ENCODE results near the gene ABTB2. TPM values are rescaled to one million over a fixed set of nuclear protein-coding genes. Genes with fewer than 3 reads are reported as not detected.

Gene ABTB2
- total and polyA plus RNA-seq, 2 donors: 1.6 to 2.6 TPM

DNA sequence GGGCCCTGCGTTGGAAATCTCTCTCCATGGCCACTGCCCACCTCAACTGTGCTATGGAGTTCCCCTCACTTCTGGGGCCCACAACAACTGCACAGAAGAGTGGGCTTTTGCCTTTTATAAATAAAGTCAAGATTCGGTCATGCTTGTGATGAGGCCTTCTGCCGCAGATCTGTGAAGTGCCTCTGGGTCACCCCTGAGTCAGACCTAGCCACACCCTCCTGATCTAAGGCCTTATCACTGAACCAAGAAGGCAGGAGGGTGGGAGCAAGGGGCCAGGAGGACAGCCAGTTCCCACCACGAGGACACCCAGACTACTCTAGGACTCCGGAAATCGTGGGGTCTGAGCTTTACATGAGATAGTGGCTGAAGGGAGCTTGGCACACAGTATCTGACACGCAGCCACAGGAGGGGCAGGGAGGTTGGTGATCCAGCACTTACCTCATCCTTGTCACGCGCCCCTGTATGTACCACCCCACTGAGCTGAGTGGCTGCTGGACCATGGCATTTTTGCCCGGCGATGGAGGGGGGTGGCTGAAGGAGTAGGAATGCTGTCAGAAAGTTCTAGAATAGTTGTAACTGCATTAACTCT is 115.7 kb downstream of the ABTB2 start:
- Histone ChIP-seq H3K36me3 (ENCODE audit: control insufficient read depth in 2 of 2, insufficient read depth in 2 of 2, low read length in 1 of 2) (no peaks in the 10 kb centered on the region), H3K4me3 (ENCODE audit: low read length in 2 of 2) (no peak overlapping the region), H3K9me3 (ENCODE audit: control insufficient read depth in 2 of 2, insufficient read depth in 1 of 2, low read length in 1 of 2) (peaks cover 0 to 3% of the 10 kb centered on the region in 2 donors), H3K4me1 (ENCODE audit: control insufficient read depth in 2 of 2, insufficient read depth in 2 of 2, low read length in 2 of 2) (peaks cover 0 to 39% of the 10 kb centered on the region in 2 donors), H3K27ac (ENCODE audit: low read depth in 1 of 2, low read length in 1 of 2) (no peak overlapping the region), H3K27me3 (ENCODE audit: control insufficient read depth in 2 of 2, insufficient read depth in 1 of 2, low read length in 1 of 2) (no peaks in the 10 kb centered on the region)
- no peak for DNase-seq (ENCODE audit: low read depth in 6 of 9, low spot score in 9 of 9)
- WGBS: 95% methylated on average over 11 of the region's 11 CpGs

DNA sequence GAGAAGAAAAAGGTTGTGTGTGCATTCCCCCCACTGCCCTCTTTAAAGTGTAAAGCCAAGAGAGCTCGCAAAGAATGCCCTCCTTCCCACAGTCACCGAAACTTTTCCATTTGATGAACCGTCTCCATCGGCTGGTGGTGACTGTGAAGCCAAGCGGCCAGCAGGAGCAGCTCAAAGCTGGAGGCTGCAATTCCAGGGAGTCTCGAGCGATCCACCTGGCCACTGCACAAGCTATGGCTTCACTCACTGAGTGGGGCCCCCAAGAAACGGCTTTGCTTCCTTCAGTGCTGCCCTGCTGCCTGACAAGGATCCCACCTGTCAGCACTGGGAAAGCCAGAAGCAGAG is 117.7 kb downstream of the ABTB2 start:
- H3K36me3 ChIP-seq (ENCODE audit: control insufficient read depth in 2 of 2, insufficient read depth in 2 of 2, low read length in 1 of 2): no peaks in the 10 kb centered on the region
- H3K27ac ChIP-seq (ENCODE audit: low read depth in 1 of 2, low read length in 1 of 2): no peak overlapping the region
- H3K4me3 ChIP-seq (ENCODE audit: low read length in 2 of 2): no peak overlapping the region
- H3K27me3 ChIP-seq (ENCODE audit: control insufficient read depth in 2 of 2, insufficient read depth in 1 of 2, low read length in 1 of 2): no peaks in the 10 kb centered on the region
- no peak for DNase-seq (ENCODE audit: low read depth in 6 of 9, low spot score in 9 of 9)
- 95% methylated on average over 8 of the region's 8 CpGs for WGBS
- H3K9me3 ChIP-seq (ENCODE audit: control insufficient read depth in 2 of 2, insufficient read depth in 1 of 2, low read length in 1 of 2): no peaks in the 10 kb centered on the region
- peaks cover 0 to 31% of the 10 kb centered on the region in 2 donors for H3K4me1 ChIP-seq (ENCODE audit: control insufficient read depth in 2 of 2, insufficient read depth in 2 of 2, low read length in 2 of 2)

DNA sequence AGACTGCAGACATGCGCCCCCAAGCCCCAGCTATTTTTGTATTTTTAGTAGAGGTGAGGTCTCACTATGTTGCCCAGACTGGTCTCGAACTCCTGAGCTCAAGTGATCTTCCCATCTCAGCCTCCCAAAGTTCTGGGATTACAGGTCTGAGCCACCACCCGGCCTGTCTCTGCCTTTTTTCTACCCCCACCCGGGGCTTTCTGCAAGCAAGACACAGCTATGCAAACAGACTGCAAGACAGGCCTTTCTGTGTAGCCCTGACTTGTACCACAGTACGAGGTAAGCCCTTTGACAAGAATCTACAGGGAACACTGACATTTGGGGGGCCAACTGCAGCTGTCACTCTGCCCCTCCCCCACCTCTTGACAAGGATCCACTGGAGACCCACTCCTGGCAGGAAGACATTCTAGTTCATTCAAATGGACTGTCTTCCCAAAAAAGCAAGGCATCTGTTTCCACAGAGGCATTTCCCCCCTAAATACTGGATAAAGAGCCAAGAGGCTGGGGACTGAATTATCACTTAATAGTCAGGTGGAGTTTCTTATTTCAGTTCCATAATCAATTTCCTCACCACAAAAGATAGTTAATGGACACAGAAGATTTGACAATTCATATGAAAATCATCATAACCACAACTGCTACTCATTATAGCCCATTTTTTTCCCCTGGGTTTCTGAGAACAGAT is 118.2 kb downstream of the ABTB2 start:
- DNase-seq (ENCODE audit: low read depth in 6 of 9, low spot score in 9 of 9): no peak
- WGBS: 92% methylated on average over 5 of the region's 5 CpGs
- Histone ChIP-seq H3K36me3 (ENCODE audit: control insufficient read depth in 2 of 2, insufficient read depth in 2 of 2, low read length in 1 of 2) (no peaks in the 10 kb centered on the region), H3K27ac (ENCODE audit: low read depth in 1 of 2, low read length in 1 of 2) (no peak overlapping the region), H3K27me3 (ENCODE audit: control insufficient read depth in 2 of 2, insufficient read depth in 1 of 2, low read length in 1 of 2) (no peaks in the 10 kb centered on the region), H3K4me3 (ENCODE audit: low read length in 2 of 2) (no peak overlapping the region), H3K9me3 (ENCODE audit: control insufficient read depth in 2 of 2, insufficient read depth in 1 of 2, low read length in 1 of 2) (no peaks in the 10 kb centered on the region), H3K4me1 (ENCODE audit: control insufficient read depth in 2 of 2, insufficient read depth in 2 of 2, low read length in 2 of 2) (peaks cover 0 to 26% of the 10 kb centered on the region in 2 donors)

DNA sequence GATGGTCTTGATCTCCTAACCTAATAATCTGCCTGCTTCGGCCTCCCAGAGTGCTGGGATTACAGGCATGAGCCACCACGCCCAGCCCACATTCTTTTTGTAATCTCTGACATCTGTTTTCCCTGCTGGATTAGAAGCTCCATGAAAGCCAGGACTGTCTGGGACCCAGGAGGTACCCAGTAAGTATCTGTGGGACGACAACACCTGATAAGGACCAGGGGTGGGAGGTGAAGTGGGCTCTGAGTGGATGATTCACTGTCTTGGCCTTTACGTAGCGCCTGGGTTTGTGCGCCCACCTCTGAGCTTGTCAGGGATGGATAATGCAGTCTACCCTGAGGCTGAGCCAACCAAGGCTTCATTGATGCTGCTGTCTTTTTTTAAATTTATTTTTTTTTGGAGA is 118.8 kb downstream of the ABTB2 start:
- no peaks in the 10 kb centered on the region for H3K9me3 ChIP-seq (ENCODE audit: control insufficient read depth in 2 of 2, insufficient read depth in 1 of 2, low read length in 1 of 2)
- WGBS: 88% methylated on average over 6 of the region's 6 CpGs
- H3K27me3 ChIP-seq (ENCODE audit: control insufficient read depth in 2 of 2, insufficient read depth in 1 of 2, low read length in 1 of 2): no peaks in the 10 kb centered on the region
- H3K4me3 ChIP-seq (ENCODE audit: low read length in 2 of 2): no peak overlapping the region
- no peak for DNase-seq (ENCODE audit: low read depth in 6 of 9, low spot score in 9 of 9)
- no peaks in the 10 kb centered on the region for H3K36me3 ChIP-seq (ENCODE audit: control insufficient read depth in 2 of 2, insufficient read depth in 2 of 2, low read length in 1 of 2)
- peaks cover 0 to 29% of the 10 kb centered on the region in 2 donors for H3K4me1 ChIP-seq (ENCODE audit: control insufficient read depth in 2 of 2, insufficient read depth in 2 of 2, low read length in 2 of 2)
- no peak overlapping the region for H3K27ac ChIP-seq (ENCODE audit: low read depth in 1 of 2, low read length in 1 of 2)

DNA sequence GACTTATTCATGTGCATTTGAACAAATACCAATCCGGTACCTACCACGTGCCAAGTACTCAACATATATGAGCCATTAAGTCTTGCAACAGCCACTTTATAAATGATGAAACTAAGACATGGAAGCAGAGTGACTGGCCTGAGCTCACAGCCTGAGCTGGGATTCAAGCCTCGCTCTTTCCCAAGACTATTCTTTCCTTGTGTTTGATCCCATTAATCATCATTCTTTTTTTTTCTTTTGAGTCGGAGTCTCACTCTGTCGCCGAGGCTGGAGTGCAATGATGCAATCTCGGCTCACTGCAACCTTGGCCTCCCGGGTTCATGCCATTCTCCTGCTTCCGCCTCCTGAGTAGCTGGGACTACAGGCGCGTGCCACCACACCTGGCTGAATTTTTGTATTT is 119.3 kb downstream of the ABTB2 start:
- no peak overlapping the region for H3K27ac ChIP-seq (ENCODE audit: low read depth in 1 of 2, low read length in 1 of 2)
- H3K27me3 ChIP-seq (ENCODE audit: control insufficient read depth in 2 of 2, insufficient read depth in 1 of 2, low read length in 1 of 2): no peaks in the 10 kb centered on the region
- H3K36me3 ChIP-seq (ENCODE audit: control insufficient read depth in 2 of 2, insufficient read depth in 2 of 2, low read length in 1 of 2): no peaks in the 10 kb centered on the region
- 89% methylated on average over 11 of the region's 11 CpGs for WGBS
- H3K9me3 ChIP-seq (ENCODE audit: control insufficient read depth in 2 of 2, insufficient read depth in 1 of 2, low read length in 1 of 2): no peaks in the 10 kb centered on the region
- peaks cover 0 to 28% of the 10 kb centered on the region in 2 donors for H3K4me1 ChIP-seq (ENCODE audit: control insufficient read depth in 2 of 2, insufficient read depth in 2 of 2, low read length in 2 of 2)
- no peak overlapping the region for H3K4me3 ChIP-seq (ENCODE audit: low read length in 2 of 2)
- DNase-seq (ENCODE audit: low read depth in 6 of 9, low spot score in 9 of 9): no peak

DNA sequence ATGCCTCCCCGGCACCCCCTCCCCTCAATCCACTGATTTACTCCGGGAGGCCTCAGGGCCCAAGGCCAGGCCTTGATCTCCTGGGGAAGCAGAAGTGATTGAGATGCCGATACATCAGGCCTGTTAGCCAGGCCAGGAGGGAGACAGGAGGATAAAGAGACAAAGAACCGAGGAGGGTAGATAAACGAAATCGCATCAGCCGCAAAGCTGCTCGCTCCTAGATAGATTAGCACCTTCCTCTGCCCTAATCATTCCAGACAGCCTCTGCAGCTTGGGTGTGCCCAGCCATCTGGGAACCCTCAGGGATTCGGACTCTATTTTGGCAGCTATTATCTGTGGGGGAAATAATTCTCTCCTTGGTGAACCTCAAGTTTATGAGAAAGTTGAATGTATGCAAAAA is 121.2 kb downstream of the ABTB2 start:
- no peaks in the 10 kb centered on the region for H3K9me3 ChIP-seq (ENCODE audit: control insufficient read depth in 2 of 2, insufficient read depth in 1 of 2, low read length in 1 of 2)
- no peaks in the 10 kb centered on the region for H3K36me3 ChIP-seq (ENCODE audit: control insufficient read depth in 2 of 2, insufficient read depth in 2 of 2, low read length in 1 of 2)
- no peaks in the 10 kb centered on the region for H3K27me3 ChIP-seq (ENCODE audit: control insufficient read depth in 2 of 2, insufficient read depth in 1 of 2, low read length in 1 of 2)
- no peak for DNase-seq (ENCODE audit: low read depth in 6 of 9, low spot score in 9 of 9)
- H3K4me3 ChIP-seq (ENCODE audit: low read length in 2 of 2): no peak overlapping the region
- 98% methylated on average over 9 of the region's 9 CpGs for WGBS
- no peak overlapping the region for H3K27ac ChIP-seq (ENCODE audit: low read depth in 1 of 2, low read length in 1 of 2)
- H3K4me1 ChIP-seq (ENCODE audit: control insufficient read depth in 2 of 2, insufficient read depth in 2 of 2, low read length in 2 of 2): peaks cover 0 to 24% of the 10 kb centered on the region in 2 donors

DNA sequence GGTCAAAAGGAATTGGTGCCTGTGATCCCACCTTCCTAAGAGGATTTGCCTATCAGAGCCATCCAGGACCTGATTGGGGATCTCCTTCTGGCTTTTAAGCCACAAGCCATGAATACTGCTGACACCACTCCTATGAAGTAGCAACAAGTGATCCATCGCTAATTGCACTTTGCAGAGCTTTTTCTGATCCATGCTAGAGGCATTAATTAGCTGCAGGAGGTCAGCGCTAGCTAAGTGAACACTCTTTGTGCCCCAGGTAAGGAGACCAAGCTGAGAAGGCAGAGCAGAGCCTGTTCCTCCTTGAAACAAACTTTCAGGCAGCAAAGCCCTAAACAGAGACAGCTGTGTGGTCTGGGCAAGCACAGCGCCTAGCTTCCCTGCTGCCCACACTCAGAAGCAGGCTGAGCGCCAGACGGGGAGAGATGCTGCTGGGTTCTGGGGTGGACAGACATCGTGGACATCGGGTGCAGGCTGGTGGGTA is 122.2 kb downstream of the ABTB2 start:
- Histone ChIP-seq H3K27ac (ENCODE audit: low read depth in 1 of 2, low read length in 1 of 2) (no peak overlapping the region), H3K9me3 (ENCODE audit: control insufficient read depth in 2 of 2, insufficient read depth in 1 of 2, low read length in 1 of 2) (no peaks in the 10 kb centered on the region), H3K27me3 (ENCODE audit: control insufficient read depth in 2 of 2, insufficient read depth in 1 of 2, low read length in 1 of 2) (no peaks in the 10 kb centered on the region), H3K4me3 (ENCODE audit: low read length in 2 of 2) (no peak overlapping the region), H3K36me3 (ENCODE audit: control insufficient read depth in 2 of 2, insufficient read depth in 2 of 2, low read length in 1 of 2) (no peaks in the 10 kb centered on the region), H3K4me1 (ENCODE audit: control insufficient read depth in 2 of 2, insufficient read depth in 2 of 2, low read length in 2 of 2) (peaks cover 0 to 24% of the 10 kb centered on the region in 2 donors)
- no peak for DNase-seq (ENCODE audit: low read depth in 6 of 9, low spot score in 9 of 9)
- WGBS: 95% methylated on average over 7 of the region's 7 CpGs

DNA sequence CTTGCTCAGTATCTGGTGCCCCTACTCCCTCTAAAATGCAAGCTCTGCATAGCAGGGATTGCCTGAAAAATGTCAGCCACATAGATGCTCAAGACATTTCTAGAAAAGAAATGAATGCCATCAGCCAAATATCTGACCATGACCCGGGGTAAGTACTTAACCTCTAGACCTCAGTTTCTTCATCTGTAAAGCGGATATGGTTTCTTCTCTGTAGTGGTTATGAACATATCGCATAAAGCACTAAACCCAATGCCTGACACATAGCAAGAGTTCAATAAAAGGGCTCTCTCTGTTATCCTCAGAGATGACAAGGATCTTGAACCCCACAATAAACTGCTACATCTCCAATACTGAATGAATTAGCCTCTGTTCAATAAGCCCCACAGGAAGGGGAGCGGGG is 122.6 kb downstream of the ABTB2 start:
- Histone ChIP-seq H3K4me3 (ENCODE audit: low read length in 2 of 2) (no peak overlapping the region), H3K27me3 (ENCODE audit: control insufficient read depth in 2 of 2, insufficient read depth in 1 of 2, low read length in 1 of 2) (no peaks in the 10 kb centered on the region), H3K27ac (ENCODE audit: low read depth in 1 of 2, low read length in 1 of 2) (no peak overlapping the region)

DNA sequence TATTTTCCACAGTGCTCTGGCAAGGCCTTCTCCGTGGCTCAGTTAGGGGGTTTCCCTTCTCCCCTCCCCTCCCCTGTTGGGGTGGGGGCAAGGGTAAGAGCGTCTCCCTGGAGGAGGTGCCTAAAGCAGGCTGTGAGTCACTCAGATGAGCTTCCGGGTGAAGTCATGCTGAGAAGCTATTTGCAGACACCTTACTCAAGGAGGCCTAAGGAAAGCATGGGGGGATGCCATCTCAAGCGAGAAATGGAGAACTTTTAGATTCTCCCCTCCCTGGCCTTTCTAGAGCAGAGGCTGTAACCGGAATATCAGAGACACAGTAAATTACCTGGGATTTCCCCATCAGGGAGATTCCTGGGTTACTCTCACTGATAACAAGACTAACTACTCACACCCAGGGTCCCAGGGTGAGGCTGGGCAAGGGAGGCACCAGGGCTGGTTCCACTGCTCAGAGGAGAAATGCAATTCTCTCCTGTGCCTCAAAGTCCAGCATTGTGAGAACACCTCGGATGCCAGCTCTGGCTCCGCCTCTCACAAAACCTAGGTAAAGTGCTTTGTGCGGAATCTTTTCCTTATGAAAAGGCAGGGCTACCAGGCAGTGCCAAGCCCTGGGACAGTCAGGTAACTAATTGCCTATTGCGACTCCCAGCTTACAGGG is 123.6 kb downstream of the ABTB2 start:
- Histone ChIP-seq H3K4me3 (ENCODE audit: low read length in 2 of 2) (no peak overlapping the region), H3K36me3 (ENCODE audit: control insufficient read depth in 2 of 2, insufficient read depth in 2 of 2, low read length in 1 of 2) (no peaks in the 10 kb centered on the region), H3K4me1 (ENCODE audit: control insufficient read depth in 2 of 2, insufficient read depth in 2 of 2, low read length in 2 of 2) (peaks cover 0 to 15% of the 10 kb centered on the region in 2 donors), H3K9me3 (ENCODE audit: control insufficient read depth in 2 of 2, insufficient read depth in 1 of 2, low read length in 1 of 2) (no peaks in the 10 kb centered on the region), H3K27ac (ENCODE audit: low read depth in 1 of 2, low read length in 1 of 2) (peak overlapping the region; percentile 15 to 71), H3K27me3 (ENCODE audit: control insufficient read depth in 2 of 2, insufficient read depth in 1 of 2, low read length in 1 of 2) (no peaks in the 10 kb centered on the region)
- DNase-seq (ENCODE audit: low read depth in 6 of 9, low spot score in 9 of 9): peak in 7 of 9 donors; percentile 48 to 89 (median 71)
- WGBS: 73% methylated on average over 9 of the region's 9 CpGs

More for the DNA sequence above, 122.6 kb downstream of the ABTB2 start:
- no peak for DNase-seq (ENCODE audit: low read depth in 6 of 9, low spot score in 9 of 9)
- 71% methylated on average over 4 of the region's 4 CpGs for WGBS
- Histone ChIP-seq H3K36me3 (ENCODE audit: control insufficient read depth in 2 of 2, insufficient read depth in 2 of 2, low read length in 1 of 2) (no peaks in the 10 kb centered on the region), H3K4me1 (ENCODE audit: control insufficient read depth in 2 of 2, insufficient read depth in 2 of 2, low read length in 2 of 2) (peaks cover 0 to 23% of the 10 kb centered on the region in 2 donors), H3K9me3 (ENCODE audit: control insufficient read depth in 2 of 2, insufficient read depth in 1 of 2, low read length in 1 of 2) (no peaks in the 10 kb centered on the region)
